Measurements from ENCODE around the gene MYO16.

DNA sequence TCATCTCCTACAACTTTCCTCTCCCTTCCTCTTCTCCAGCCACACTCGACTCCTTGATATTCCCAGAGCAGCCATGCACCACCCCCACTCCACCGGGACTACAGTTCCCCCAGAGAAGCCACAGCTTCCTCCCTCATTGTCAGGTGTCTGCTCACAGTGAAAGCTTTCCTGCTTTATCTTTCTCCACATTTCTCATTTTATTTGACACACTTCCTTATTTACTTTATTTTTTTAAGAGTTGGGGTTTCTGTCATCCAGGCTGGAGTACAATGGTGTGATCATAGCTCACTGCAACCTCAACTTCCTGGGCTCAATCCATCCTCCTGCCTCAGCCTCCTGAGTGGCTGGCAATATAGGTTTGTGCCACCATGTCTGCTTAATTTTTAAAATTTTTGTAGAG is 464.6 kb downstream of the MYO16 start:
- TF ChIP-seq YY1 (IDR thresholded peaks at IDR 0.05; ENCODE audit: insufficient read depth, insufficient read length), result no peak
- no peak for TF ChIP-seq ZNF274 (IDR thresholded peaks at IDR 0.05; ENCODE audit: low read depth, low read length)
- no peak for TF ChIP-seq SUZ12 (IDR thresholded peaks at IDR 0.05; ENCODE audit: extremely low read depth, insufficient read depth, insufficient read length)
